HepG2 (cell line): Measurements from ENCODE around the gene MBLAC1. TPM values are rescaled to one million over a fixed set of nuclear protein-coding genes. Genes with fewer than 3 reads are reported as not detected.

ENCODE experiments used
- ATAD3A ChIP-seq: sonication (generic); formaldehyde crosslinking; IDR thresholded peaks from 2 replicates; pipeline ENCODE4 v1.4.0; 2020; ENCODE audit warnings: missing genetic modification reagents
- CBX2 ChIP-seq, 2 experiments: fragments of 200-600 bp in 1 of 2; sonication (generic); formaldehyde crosslinking in 1 of 2; IDR thresholded peaks; 2 replicates each; pipeline versions ENCODE4 v1.7.0 to v1.8.1; 2018 to 2022; ENCODE audit warnings: low read depth in 2 of 2, low read length in 1 of 2, mild to moderate bottlenecking in 1 of 2, missing genetic modification reagents in 1 of 2
- GABPB1 ChIP-seq: IDR thresholded peaks from 2 replicates; pipeline ENCODE4 v1.6.1; 2016; ENCODE audit warnings: mild to moderate bottlenecking, missing genetic modification reagents, moderate library complexity, missing compliant biosample characterization
- IKZF4 ChIP-seq: sonication (generic); formaldehyde crosslinking; IDR thresholded peaks from 2 replicates; pipeline ENCODE4 v1.5.1; 2020; ENCODE audit warnings: borderline replicate concordance, mild to moderate bottlenecking, low read depth, missing genetic modification reagents; ENCODE audit errors: not compliant biosample characterization
- KAT7 ChIP-seq: IDR thresholded peaks from 2 replicates; pipeline ENCODE4 v1.6.1; 2018; ENCODE audit warnings: borderline replicate concordance, missing compliant biosample characterization
- MAFK ChIP-seq, 2 experiments: IDR thresholded peaks in 1 of 2; conservative IDR thresholded peaks in 1 of 2; 2 replicates each; pipeline ENCODE4 v1.6.1; 2011; ENCODE audit warnings: improper control_type of control experiment in 2 of 2, low read length in 2 of 2
- MEIS2 ChIP-seq: sonication (generic); formaldehyde crosslinking; IDR thresholded peaks from 2 replicates; pipeline ENCODE4 v1.9.0; 2021; ENCODE audit warnings: mild to moderate bottlenecking, missing genetic modification reagents
- MLLT10 ChIP-seq: sonication (generic); formaldehyde crosslinking; IDR thresholded peaks from 2 replicates; pipeline ENCODE4 v1.4.0; 2020; ENCODE audit warnings: missing genetic modification reagents
- NFE2L2 ChIP-seq: fragments of 150-350 bp; IDR thresholded peaks from 2 replicates; pipeline ENCODE4 v1.6.1; 2014; ENCODE audit warnings: low read length
- RXRB ChIP-seq: IDR thresholded peaks from 2 replicates; pipeline ENCODE4 v1.6.1; 2016; ENCODE audit warnings: borderline replicate concordance, missing genetic modification reagents, missing compliant biosample characterization
- TOE1 ChIP-seq: sonication (generic); formaldehyde crosslinking; IDR thresholded peaks from 2 replicates; pipeline ENCODE4 v1.4.0; 2020; ENCODE audit warnings: mild to moderate bottlenecking, missing genetic modification reagents
- TP53 ChIP-seq: sonication (generic); formaldehyde crosslinking; conservative IDR thresholded peaks from 2 replicates; pipeline ENCODE4 v1.4.0; 2020; ENCODE audit warnings: missing genetic modification reagents
- ZNF292 ChIP-seq: sonication (generic); formaldehyde crosslinking; IDR thresholded peaks from 2 replicates; pipeline ENCODE4 v1.8.1; 2022; ENCODE audit warnings: mild to moderate bottlenecking, low read depth, missing genetic modification reagents, borderline replicate concordance
- ZNF567 ChIP-seq: sonication (generic); formaldehyde crosslinking; IDR thresholded peaks from 2 replicates; pipeline ENCODE4 v1.8.1; 2023; ENCODE audit warnings: mild to moderate bottlenecking, missing genetic modification reagents, borderline replicate concordance
- ZNF749 ChIP-seq: sonication (generic); formaldehyde crosslinking; IDR thresholded peaks from 2 replicates; pipeline ENCODE4 v1.8.0; 2022; ENCODE audit warnings: mild to moderate bottlenecking, missing genetic modification reagents, moderate library complexity, borderline replicate concordance
- polyA plus RNA-seq, 8 experiments: library from polyadenylated mRNA; depleted of rRNA in 3 of 8; stranded (reverse) in 7 of 8; unstranded in 1 of 8; fragments of >200 nt; fragmentation: Illumina TruSeq in 4 of 8; extraction: Trizol in 4 of 8; gene quantifications; 2 replicates each; pipeline versions ENCODE4 v1.2.1 to v1.2.3, GENCODE V29; 2011 to 2016; ENCODE audit warnings: low read depth in 4 of 8, missing spikeins in 1 of 8, mixed read lengths in 1 of 8; ENCODE audit not compliant: insufficient read depth in 1 of 8
- total RNA-seq, 5 experiments: library from RNA; depleted of rRNA; stranded (reverse); fragments of >200 nt; fragmentation: Illumina TruSeq; extraction: Trizol; gene quantifications; 2 replicates each; pipeline ENCODE4 v1.2.3, GENCODE V29; 2016; ENCODE audit warnings: low read depth in 1 of 5
- TF ChIP-seq, protein P1 (sequence below): sonication (generic); formaldehyde crosslinking; conservative IDR thresholded peaks from 2 replicates; pipeline ENCODE4 v1.8.1; 2023; ENCODE audit warnings: missing genetic modification reagents
- TF ChIP-seq, protein P2 (sequence below): sonication (generic); formaldehyde crosslinking; IDR thresholded peaks from 2 replicates; pipeline ENCODE4 v1.8.0; 2022; ENCODE audit warnings: mild to moderate bottlenecking, missing genetic modification reagents
- TF ChIP-seq, protein P3 (sequence below): sonication (generic); formaldehyde crosslinking; IDR thresholded peaks from 2 replicates; pipeline ENCODE4 v1.4.0; 2020; ENCODE audit warnings: missing genetic modification reagents
- TF ChIP-seq, protein P4 (sequence below): sonication (generic); formaldehyde crosslinking; IDR thresholded peaks from 2 replicates; pipeline ENCODE4 v1.5.1; 2020; ENCODE audit warnings: missing genetic modification reagents, mild to moderate bottlenecking, borderline replicate concordance
- TF ChIP-seq, protein P5 (sequence below): sonication (generic); formaldehyde crosslinking; IDR thresholded peaks from 2 replicates; pipeline ENCODE4 v1.9.0; 2022; ENCODE audit warnings: low read depth, missing genetic modification reagents

MBLAC1 gene
- total and polyA plus RNA-seq, 2 of the 13 experiments (the other 11 are each of a cell fraction or from before 2014, with no cell fraction given): 0.79 to 2.1 TPM

DNA sequence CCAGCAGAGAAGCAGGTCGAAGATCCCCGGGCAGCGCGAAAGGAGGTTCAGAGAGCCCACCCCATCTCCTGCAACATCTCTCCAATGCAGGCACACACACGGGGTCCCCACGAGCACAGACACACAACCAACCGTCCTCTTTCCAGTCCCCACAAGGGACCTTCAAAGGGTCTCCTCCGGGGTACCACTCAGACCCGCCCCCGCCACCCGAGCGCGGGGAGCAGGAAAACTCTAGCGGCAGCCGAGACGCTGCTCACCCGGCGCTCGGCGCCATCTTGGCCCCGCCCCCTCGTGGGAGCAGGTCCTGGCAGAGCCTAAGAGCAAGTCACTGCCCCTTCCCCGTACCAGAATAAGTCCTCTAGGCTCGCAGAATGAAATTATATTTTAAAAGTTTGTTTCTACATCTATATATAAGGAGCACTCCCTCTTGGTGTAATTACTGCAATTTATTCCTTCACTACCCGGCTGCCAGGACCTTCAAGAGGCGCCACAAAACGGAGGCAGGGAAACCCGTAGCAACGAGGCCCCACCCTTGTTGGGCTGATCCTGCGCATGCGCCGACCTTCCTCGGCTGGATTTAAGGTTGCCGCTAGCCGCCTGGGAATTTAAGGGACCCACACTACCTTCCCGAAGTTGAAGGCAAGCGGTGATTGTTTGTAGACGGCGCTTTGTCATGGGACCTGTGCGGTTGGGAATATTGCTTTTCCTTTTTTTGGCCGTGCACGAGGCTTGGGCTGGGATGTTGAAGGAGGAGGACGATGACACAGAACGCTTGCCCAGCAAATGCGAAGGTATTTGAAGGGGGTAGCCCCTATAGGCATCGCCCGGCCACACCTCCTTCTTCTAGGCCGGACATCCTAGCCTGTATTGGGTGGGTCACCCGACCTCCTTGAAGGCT is 7.4 kb upstream of the MBLAC1 start, which contains the start of the genes CNPY4 and TAF6 (continued):
- TF ChIP-seq MLLT10 (CRISPR knock-in tag): no peak
- TF ChIP-seq, protein P1, sequence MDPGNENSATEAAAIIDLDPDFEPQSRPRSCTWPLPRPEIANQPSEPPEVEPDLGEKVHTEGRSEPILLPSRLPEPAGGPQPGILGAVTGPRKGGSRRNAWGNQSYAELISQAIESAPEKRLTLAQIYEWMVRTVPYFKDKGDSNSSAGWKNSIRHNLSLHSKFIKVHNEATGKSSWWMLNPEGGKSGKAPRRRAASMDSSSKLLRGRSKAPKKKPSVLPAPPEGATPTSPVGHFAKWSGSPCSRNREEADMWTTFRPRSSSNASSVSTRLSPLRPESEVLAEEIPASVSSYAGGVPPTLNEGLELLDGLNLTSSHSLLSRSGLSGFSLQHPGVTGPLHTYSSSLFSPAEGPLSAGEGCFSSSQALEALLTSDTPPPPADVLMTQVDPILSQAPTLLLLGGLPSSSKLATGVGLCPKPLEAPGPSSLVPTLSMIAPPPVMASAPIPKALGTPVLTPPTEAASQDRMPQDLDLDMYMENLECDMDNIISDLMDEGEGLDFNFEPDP (CRISPR knock-in tag): 0 out of 2 replicates have a peak, but pooled peaks have one; percentile 63
- TF ChIP-seq NFE2L2: 0 out of 2 replicates have a peak, but pooled peaks have one; percentile 24
- TF ChIP-seq RXRB: peak; percentile 57
- no peak for TF ChIP-seq TOE1 (CRISPR knock-in tag)
- TF ChIP-seq TP53 (CRISPR knock-in tag): 0 out of 2 replicates have a peak, but pooled peaks have one; percentile 64
- no peak for TF ChIP-seq MAFK (conservative IDR thresholded peaks at IDR 0.05 in 1 of 2, IDR thresholded peaks at IDR 0.05 in 1 of 2; ENCODE audit: low read length in 2 of 2)
- no peak for TF ChIP-seq CBX2 (IDR thresholded peaks at IDR 0.05; ENCODE audit: low read depth, low read length)
- TF ChIP-seq CBX2 (CRISPR knock-in tag; IDR thresholded peaks at IDR 0.05; ENCODE audit: low read depth): no peak
- no peak for TF ChIP-seq ATAD3A
- TF ChIP-seq ZNF567: no peak
- 0 out of 2 replicates have a peak, but pooled peaks have one; percentile 79 for TF ChIP-seq ZNF749
- peak; percentile 31; the same call in 1 of the 2 replicates for TF ChIP-seq KAT7 (CRISPR knock-in tag)
- TF ChIP-seq MEIS2: 0 out of 2 replicates have a peak, but pooled peaks have one; percentile 29
- no peak for TF ChIP-seq IKZF4 (CRISPR knock-in tag)
- TF ChIP-seq GABPB1 (CRISPR knock-in tag): peak; percentile 64; the same call in 1 of the 2 replicates
- TF ChIP-seq ZNF292 (CRISPR knock-in tag): no peak
- TF ChIP-seq, protein P2, sequence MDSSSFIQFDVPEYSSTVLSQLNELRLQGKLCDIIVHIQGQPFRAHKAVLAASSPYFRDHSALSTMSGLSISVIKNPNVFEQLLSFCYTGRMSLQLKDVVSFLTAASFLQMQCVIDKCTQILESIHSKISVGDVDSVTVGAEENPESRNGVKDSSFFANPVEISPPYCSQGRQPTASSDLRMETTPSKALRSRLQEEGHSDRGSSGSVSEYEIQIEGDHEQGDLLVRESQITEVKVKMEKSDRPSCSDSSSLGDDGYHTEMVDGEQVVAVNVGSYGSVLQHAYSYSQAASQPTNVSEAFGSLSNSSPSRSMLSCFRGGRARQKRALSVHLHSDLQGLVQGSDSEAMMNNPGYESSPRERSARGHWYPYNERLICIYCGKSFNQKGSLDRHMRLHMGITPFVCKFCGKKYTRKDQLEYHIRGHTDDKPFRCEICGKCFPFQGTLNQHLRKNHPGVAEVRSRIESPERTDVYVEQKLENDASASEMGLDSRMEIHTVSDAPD (CRISPR knock-in tag): no peak
- TF ChIP-seq, protein P3, sequence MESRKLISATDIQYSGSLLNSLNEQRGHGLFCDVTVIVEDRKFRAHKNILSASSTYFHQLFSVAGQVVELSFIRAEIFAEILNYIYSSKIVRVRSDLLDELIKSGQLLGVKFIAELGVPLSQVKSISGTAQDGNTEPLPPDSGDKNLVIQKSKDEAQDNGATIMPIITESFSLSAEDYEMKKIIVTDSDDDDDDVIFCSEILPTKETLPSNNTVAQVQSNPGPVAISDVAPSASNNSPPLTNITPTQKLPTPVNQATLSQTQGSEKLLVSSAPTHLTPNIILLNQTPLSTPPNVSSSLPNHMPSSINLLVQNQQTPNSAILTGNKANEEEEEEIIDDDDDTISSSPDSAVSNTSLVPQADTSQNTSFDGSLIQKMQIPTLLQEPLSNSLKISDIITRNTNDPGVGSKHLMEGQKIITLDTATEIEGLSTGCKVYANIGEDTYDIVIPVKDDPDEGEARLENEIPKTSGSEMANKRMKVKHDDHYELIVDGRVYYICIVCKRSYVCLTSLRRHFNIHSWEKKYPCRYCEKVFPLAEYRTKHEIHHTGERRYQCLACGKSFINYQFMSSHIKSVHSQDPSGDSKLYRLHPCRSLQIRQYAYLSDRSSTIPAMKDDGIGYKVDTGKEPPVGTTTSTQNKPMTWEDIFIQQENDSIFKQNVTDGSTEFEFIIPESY: peak; percentile 32; the same call in 1 of the 2 replicates
- TF ChIP-seq, protein P4, sequence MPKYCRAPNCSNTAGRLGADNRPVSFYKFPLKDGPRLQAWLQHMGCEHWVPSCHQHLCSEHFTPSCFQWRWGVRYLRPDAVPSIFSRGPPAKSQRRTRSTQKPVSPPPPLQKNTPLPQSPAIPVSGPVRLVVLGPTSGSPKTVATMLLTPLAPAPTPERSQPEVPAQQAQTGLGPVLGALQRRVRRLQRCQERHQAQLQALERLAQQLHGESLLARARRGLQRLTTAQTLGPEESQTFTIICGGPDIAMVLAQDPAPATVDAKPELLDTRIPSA: no peak
- TF ChIP-seq, protein P5, sequence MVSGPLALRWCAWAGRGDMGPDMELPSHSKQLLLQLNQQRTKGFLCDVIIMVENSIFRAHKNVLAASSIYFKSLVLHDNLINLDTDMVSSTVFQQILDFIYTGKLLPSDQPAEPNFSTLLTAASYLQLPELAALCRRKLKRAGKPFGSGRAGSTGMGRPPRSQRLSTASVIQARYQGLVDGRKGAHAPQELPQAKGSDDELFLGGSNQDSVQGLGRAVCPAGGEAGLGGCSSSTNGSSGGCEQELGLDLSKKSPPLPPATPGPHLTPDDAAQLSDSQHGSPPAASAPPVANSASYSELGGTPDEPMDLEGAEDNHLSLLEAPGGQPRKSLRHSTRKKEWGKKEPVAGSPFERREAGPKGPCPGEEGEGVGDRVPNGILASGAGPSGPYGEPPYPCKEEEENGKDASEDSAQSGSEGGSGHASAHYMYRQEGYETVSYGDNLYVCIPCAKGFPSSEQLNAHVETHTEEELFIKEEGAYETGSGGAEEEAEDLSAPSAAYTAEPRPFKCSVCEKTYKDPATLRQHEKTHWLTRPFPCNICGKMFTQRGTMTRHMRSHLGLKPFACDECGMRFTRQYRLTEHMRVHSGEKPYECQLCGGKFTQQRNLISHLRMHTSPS: no peak
